DOHH2 (cell line): ENCODE measurements around the gene ASL.
"Not testable (repeated sequence)": the region's sequence is repeated elsewhere in the genome, so short reads cannot be mapped to it uniquely, and the experiment has no call there.

Experiments used
- H3F3A ChIP-seq: fragments of 200-600 bp; sonication (generic), shearing (Covaris generic); 2 replicates; pipeline ENCODE4 v1.6.0; 2016; ENCODE audit warnings: antibody characterized with exemption, mild to moderate bottlenecking; ENCODE audit not compliant: control insufficient read depth, insufficient read depth
- H3K27ac ChIP-seq: fragments of 200-600 bp; sonication (generic); 2 replicates; pipeline ENCODE4 v1.5.1; 2014; ENCODE audit warnings: low read depth, mild to moderate bottlenecking, low read length, moderate library complexity
- H3K27me3 ChIP-seq: fragments of 200-600 bp; sonication (generic); 2 replicates; pipeline ENCODE4 v1.6.1; 2014; ENCODE audit warnings: mild to moderate bottlenecking, low read length, mixed read lengths; ENCODE audit not compliant: control insufficient read depth
- H3K36me3 ChIP-seq: fragments of 200-600 bp; sonication (generic); 2 replicates; pipeline ENCODE4 v1.6.1; 2014; ENCODE audit warnings: mild to moderate bottlenecking, low read length, moderate library complexity, mixed read lengths; ENCODE audit not compliant: control insufficient read depth
- H3K4me1 ChIP-seq: fragments of 200-600 bp; sonication (generic); 2 replicates; pipeline ENCODE4 v1.6.1; 2014; ENCODE audit warnings: mild to moderate bottlenecking, low read length, mixed read lengths; ENCODE audit not compliant: control insufficient read depth
- H3K4me2 ChIP-seq: fragments of 200-600 bp; sonication (generic); 2 replicates; pipeline ENCODE4 v1.6.0; 2014; ENCODE audit warnings: mild to moderate bottlenecking, low read length, moderate library complexity
- H3K4me3 ChIP-seq: fragments of 200-600 bp; sonication (generic); 2 replicates; pipeline ENCODE4 v1.5.1; 2014; ENCODE audit warnings: mild to moderate bottlenecking, low read length, mixed read lengths
- H3K79me2 ChIP-seq: fragments of 200-600 bp; sonication (generic); 2 replicates; pipeline ENCODE4 v1.6.1; 2014; ENCODE audit warnings: mild to moderate bottlenecking, low read length, mixed read lengths; ENCODE audit not compliant: control insufficient read depth
- H3K9me2 ChIP-seq: fragments of 200-600 bp; sonication (generic); replicated peaks from 2 replicates; pipeline ENCODE4 v1.6.1; 2014; ENCODE audit warnings: mild to moderate bottlenecking, low read length, mixed read lengths; ENCODE audit not compliant: control insufficient read depth
- H3K9me3 ChIP-seq: fragments of 200-600 bp; sonication (generic); 2 replicates; pipeline ENCODE4 v1.6.1; 2014; ENCODE audit warnings: antibody characterized with exemption, low read length, mixed read lengths; ENCODE audit not compliant: control insufficient read depth, insufficient read depth
- H4K20me1 ChIP-seq: fragments of 200-600 bp; sonication (generic); 2 replicates; pipeline ENCODE4 v1.6.0; 2014; ENCODE audit warnings: low read depth, mild to moderate bottlenecking, antibody characterized with exemption, low read length, moderate library complexity; ENCODE audit not compliant: control insufficient read depth, insufficient read depth
- EZH2phosphoT487 ChIP-seq: fragments of 200-600 bp; sonication (generic); IDR thresholded peaks from 2 replicates; pipeline ENCODE4 v1.6.1; 2017; ENCODE audit warnings: borderline replicate concordance, mild to moderate bottlenecking, antibody characterized with exemption, low read length, moderate library complexity, mixed read lengths
- TF ChIP-seq, protein P1 (sequence below): fragments of 200-600 bp; sonication (generic); IDR thresholded peaks from one replicate; pipeline ENCODE4 v1.5.1; 2014; ENCODE audit warnings: antibody characterized with exemption, mild to moderate bottlenecking, low read depth, low read length; ENCODE audit not compliant: poor library complexity, severe bottlenecking

The ASL gene

GRCh38 chr7:66043681-66044497 is 31.7 kb upstream of the ASL start:
- TF ChIP-seq, protein P1, sequence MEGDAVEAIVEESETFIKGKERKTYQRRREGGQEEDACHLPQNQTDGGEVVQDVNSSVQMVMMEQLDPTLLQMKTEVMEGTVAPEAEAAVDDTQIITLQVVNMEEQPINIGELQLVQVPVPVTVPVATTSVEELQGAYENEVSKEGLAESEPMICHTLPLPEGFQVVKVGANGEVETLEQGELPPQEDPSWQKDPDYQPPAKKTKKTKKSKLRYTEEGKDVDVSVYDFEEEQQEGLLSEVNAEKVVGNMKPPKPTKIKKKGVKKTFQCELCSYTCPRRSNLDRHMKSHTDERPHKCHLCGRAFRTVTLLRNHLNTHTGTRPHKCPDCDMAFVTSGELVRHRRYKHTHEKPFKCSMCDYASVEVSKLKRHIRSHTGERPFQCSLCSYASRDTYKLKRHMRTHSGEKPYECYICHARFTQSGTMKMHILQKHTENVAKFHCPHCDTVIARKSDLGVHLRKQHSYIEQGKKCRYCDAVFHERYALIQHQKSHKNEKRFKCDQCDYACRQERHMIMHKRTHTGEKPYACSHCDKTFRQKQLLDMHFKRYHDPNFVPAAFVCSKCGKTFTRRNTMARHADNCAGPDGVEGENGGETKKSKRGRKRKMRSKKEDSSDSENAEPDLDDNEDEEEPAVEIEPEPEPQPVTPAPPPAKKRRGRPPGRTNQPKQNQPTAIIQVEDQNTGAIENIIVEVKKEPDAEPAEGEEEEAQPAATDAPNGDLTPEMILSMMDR: no peak
- no peak for TF ChIP-seq EZH2phosphoT487
- Histone ChIP-seq H3K4me1 (no peaks in the 10 kb centered on the region), H3K79me2 (no peaks in the 10 kb centered on the region), H3K9me2 (no peaks in the 10 kb centered on the region), H3F3A (no peaks in the 10 kb centered on the region), H4K20me1 (no peaks in the 10 kb centered on the region), H3K36me3 (no peaks in the 10 kb centered on the region), H3K4me3 (no peak overlapping the region), H3K4me2 (no peak overlapping the region), H3K27me3 (peaks cover 8% of the 10 kb centered on the region; the same call in 1 of the 2 replicates), H3K27ac (no peak overlapping the region), H3K9me3 (no peaks in the 10 kb centered on the region)

- not testable (repeated sequence) for H3K79me2 ChIP-seq, H3K4me1 ChIP-seq, H3F3A ChIP-seq, H3K9me2 ChIP-seq, H3K27ac ChIP-seq, H3K27me3 ChIP-seq, H3K4me2 ChIP-seq, H3K36me3 ChIP-seq, H4K20me1 ChIP-seq, H3K9me3 ChIP-seq, H3K4me3 ChIP-seq
These were observed 31.1 kb upstream of the ASL start for GRCh38 chr7:66044498-66044854.

DNA sequence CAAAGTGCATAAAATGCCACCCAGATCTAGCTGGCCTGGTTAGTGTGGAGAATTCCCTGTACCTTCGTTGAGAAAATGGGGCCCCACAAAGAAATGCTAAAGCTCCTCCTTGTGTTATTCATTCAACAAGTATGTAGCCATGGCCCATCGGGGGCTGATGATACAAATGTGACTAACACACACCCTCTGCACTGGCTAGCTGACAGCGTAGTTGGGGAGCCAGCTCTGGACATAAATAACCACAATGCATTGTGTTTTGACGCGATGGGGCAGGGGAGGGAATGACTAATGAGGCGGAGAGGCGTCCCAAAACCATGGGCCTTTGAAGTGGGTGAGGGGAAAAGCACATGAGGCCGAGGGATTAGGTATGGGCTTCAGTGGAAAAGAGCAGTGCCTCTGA is 28.2 kb upstream of the ASL start:
- no peaks in the 10 kb centered on the region for H3K9me3 ChIP-seq
- H3K4me1 ChIP-seq: no peaks in the 10 kb centered on the region
- H3K36me3 ChIP-seq: no peaks in the 10 kb centered on the region
- H3K4me3 ChIP-seq: no peak overlapping the region
- H4K20me1 ChIP-seq: no peaks in the 10 kb centered on the region
- H3K9me2 ChIP-seq: no peaks in the 10 kb centered on the region
- no peaks in the 10 kb centered on the region for H3F3A ChIP-seq
- TF ChIP-seq EZH2phosphoT487: no peak
- TF ChIP-seq, protein P1: no peak
- peaks cover 4% of the 10 kb centered on the region; the same call in 1 of the 2 replicates for H3K27me3 ChIP-seq
- H3K4me2 ChIP-seq: no peak overlapping the region
- no peaks in the 10 kb centered on the region for H3K79me2 ChIP-seq
- no peak overlapping the region for H3K27ac ChIP-seq

DNA sequence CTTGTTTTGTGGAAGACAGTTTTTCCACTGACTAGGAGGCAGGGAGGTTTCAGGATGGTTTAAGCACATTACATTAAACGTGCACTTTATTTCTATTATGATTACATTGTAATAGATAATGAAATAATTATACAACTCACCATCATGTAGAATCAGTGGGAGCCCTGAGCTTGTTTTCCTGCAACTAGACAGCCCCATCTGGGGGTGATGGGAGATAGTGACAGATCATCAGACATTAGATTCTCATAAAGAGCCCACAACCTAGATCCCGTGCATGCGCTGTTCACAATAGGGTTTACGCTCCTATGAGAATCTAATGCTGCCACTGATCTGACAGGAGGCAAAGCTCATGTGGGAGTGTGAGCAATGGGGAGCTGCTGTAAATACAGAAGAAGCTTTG is 25.7 kb upstream of the ASL start:
- not testable (repeated sequence) for H3K9me2 ChIP-seq, H3K27ac ChIP-seq, H3K36me3 ChIP-seq, H3K4me3 ChIP-seq, H3K4me2 ChIP-seq, H3K27me3 ChIP-seq, H3K4me1 ChIP-seq, H3K79me2 ChIP-seq, H3F3A ChIP-seq, H4K20me1 ChIP-seq, H3K9me3 ChIP-seq
